GM12865 (cell line): ENCODE data around the gene PLXNB1.

Experiments
- DNase-seq: peaks from one replicate; pipeline ENCODE4 v3.0.0; 2010; ENCODE audit warnings: low read depth
- H3K4me3 ChIP-seq: 2 replicates; pipeline ENCODE4 v1.5.1; 2011; ENCODE audit warnings: mild to moderate bottlenecking, low read depth, low read length, control low read depth
- CTCF ChIP-seq: IDR thresholded peaks from 2 replicates; pipeline ENCODE4 v1.5.1; 2011; ENCODE audit warnings: low read length, control low read depth, low read depth, inconsistent platforms; ENCODE audit not compliant: insufficient read depth; ENCODE audit errors: missing control alignments

PLXNB1 gene

GRCh38 chr3:48413611-48414010, 16.3 kb downstream of the PLXNB1 start:
- DNase-seq, result no peak
- TF ChIP-seq CTCF, result no peak
- H3K4me3 ChIP-seq, result no peak overlapping the region

GRCh38 chr3:48413086-48413485, 16.8 kb downstream of the PLXNB1 start:
- DNase-seq, result no peak
- no peak overlapping the region for H3K4me3 ChIP-seq
- no peak for TF ChIP-seq CTCF

- H3K4me3 ChIP-seq, result no peak overlapping the region
- TF ChIP-seq CTCF, result no peak
- DNase-seq, result no peak
These were observed 17.4 kb downstream of the PLXNB1 start for GRCh38 chr3:48412375-48413001.

- no peak overlapping the region for H3K4me3 ChIP-seq
- no peak for TF ChIP-seq CTCF
- DNase-seq, result no peak
These were observed 18.1 kb downstream of the PLXNB1 start for GRCh38 chr3:48411606-48412374.

GRCh38 chr3:48411041-48411588, 18.8 kb downstream of the PLXNB1 start:
- no peak for TF ChIP-seq CTCF
- H3K4me3 ChIP-seq, result no peak overlapping the region
- DNase-seq, result no peak

- DNase-seq, result no peak
- no peak for TF ChIP-seq CTCF
- H3K4me3 ChIP-seq, result no peak overlapping the region
These were observed 19.5 kb downstream of the PLXNB1 start for GRCh38 chr3:48410205-48411040.
